ENCODE results near the gene POLR3B. TPM values are rescaled to one million over a fixed set of nuclear protein-coding genes. Genes with fewer than 3 reads are reported as not detected.

POLR3B gene
- total and polyA plus RNA-seq, 10 of the 15 experiments (the other 5 are each of a cell fraction or from before 2014, with no cell fraction given) = 2.3 to 10.5 (median 8.0) TPM

DNA sequence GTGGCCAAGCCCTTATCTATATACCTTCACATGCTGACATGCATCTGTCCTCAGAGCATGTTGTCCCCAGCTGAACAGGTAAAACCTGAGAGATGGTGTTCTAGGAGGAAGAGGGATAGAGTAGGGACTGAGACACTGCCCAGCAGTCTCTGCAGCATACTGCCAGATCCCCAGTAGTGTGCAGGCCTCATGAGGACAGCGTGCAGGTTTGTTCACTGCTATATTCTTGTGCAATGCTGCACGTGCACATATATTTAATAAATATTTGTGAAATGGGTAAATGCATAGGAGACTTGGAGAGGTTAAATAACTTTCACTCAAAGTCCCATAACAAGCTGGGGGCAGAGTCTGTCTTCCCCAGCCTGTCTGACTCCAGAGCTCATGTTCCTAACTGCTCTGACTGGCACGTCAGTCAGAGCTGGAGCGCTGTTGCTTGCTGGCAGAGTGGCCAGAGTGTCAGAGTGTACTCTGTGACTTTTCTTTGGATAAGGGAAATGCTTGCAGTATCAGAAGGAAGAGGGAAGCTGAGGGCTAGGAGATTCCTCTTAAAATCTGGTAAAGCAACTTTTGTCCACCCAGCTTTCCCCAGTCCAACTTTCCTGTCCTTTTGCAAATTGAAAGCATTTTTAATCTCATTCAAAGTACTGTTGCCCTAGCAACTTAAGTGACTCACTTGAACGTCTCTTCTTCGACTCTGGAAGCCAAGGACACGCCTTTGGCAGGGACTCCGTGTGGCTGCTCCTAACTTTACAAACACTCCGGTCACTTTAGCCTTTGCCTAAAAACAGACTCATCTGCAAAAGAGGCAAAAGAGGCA lies 14.9 kb upstream of the POLR3B start (continued):
- TF ChIP-seq ZZZ3 (IDR thresholded peaks at IDR 0.05; ENCODE audit: control insufficient read depth, insufficient read length, low read depth) = no peak

DNA sequence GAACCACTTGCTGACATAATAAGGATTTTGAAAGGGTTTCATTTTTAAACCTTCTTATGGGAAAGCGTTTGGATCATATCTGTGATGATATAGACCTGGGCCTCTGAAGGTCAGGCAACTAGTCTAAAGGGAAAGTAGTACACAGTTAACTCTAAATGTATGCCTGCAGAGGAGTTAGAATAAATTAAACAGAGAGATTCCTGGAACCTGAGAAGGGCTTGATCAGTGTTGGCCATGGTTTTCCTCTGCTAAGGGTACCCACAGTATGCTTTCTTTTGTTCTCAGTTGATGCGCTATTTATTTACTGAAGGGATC lies 14.4 kb upstream of the POLR3B start:
- intact Hi-C loops (cut with micrococcal nuclease; ENCODE audit: unreplicated experiment) = no loop called here
- DNase-seq (ENCODE audit: low read depth, low spot score) (no peak), FAIRE-seq (no peak), ATAC-seq (no peak)
- ChIA-PET POLR2A (no interaction called here), CTCF (interaction anchor here (2.1 to 2.2 kb wide), 2 partner anchors 14 to 116 kb away, joined by 6 to 10 read pairs; partner anchors contain the start of gene POLR3B), RAD21 (ENCODE audit: unreplicated experiment) (no interaction called here), SMC1A (ENCODE audit: uncharacterized antibody, unreplicated experiment) (interaction anchor here (1.4 kb wide), 1 partner anchor 411 kb away, joined by 3 read pairs; no protein-coding TSS in a partner anchor)
- WGBS (ENCODE audit: insufficient coverage, insufficient replicate concordance, low lambda C conversion rate, missing lambda C conversion rate) = 100% methylated on average over 2 of the region's 2 CpGs
- H3K9me3 ChIP-seq (replicated peaks; ENCODE audit: control insufficient read depth, insufficient read depth, low read length) = no peaks in the 10 kb centered on the region
- BruUV-seq (replicated peaks) = no TSS peak
- H3K9ac ChIP-seq (ENCODE audit: control insufficient read depth, insufficient read depth, low read length) = no peak overlapping the region
- no peak overlapping the region for H3K4me2 ChIP-seq (ENCODE audit: control insufficient read depth, insufficient read depth)
- H3K27ac ChIP-seq (ENCODE audit: control insufficient read depth, insufficient read depth) = no peak overlapping the region
- no peaks in the 10 kb centered on the region for H3K36me3 ChIP-seq (ENCODE audit: control insufficient read depth in 2 of 2, insufficient read depth in 2 of 2, low read length in 1 of 2)
- no peaks in the 10 kb centered on the region for H3K79me2 ChIP-seq (ENCODE audit: control insufficient read depth, insufficient read depth, low read length)
- H4K20me1 ChIP-seq (ENCODE audit: control insufficient read depth, insufficient read depth) = no peaks in the 10 kb centered on the region
- no peaks in the 10 kb centered on the region for H3K4me1 ChIP-seq (ENCODE audit: control insufficient read depth, insufficient read depth, low read length)
- no peak overlapping the region for H3K4me3 ChIP-seq
- in situ Hi-C loops (cut with MboI) = no loop called here
- H3K27me3 ChIP-seq (replicated peaks in 1 of 2; ENCODE audit: control insufficient read depth in 2 of 2, insufficient read depth in 2 of 2, low read length in 1 of 2) = no peaks in the 10 kb centered on the region
- H2AFZ ChIP-seq (ENCODE audit: control insufficient read depth, low read depth, low read length) = no peak overlapping the region
- TF ChIP-seq RB1 (IDR thresholded peaks at IDR 0.05; ENCODE audit: borderline replicate concordance) (no peak), CBX5 (IDR thresholded peaks at IDR 0.05; ENCODE audit: low read depth) (no peak), ASH2L (IDR thresholded peaks at IDR 0.05; ENCODE audit: borderline replicate concordance, low read depth) (no peak), POLR2AphosphoS5 (IDR thresholded peaks at IDR 0.05; ENCODE audit: low read length) (no peak), ZNF274 (IDR thresholded peaks at IDR 0.05; ENCODE audit: insufficient read depth, insufficient read length) (no peak), NFYA (IDR thresholded peaks at IDR 0.05; ENCODE audit: borderline replicate concordance, low read depth, low read length) (no peak), NFIC (IDR thresholded peaks at IDR 0.05; ENCODE audit: low read depth, low read length) (no peak), FOS (IDR thresholded peaks at IDR 0.05; ENCODE audit: borderline replicate concordance, extremely low read depth, insufficient read length) (no peak), POLR2AphosphoS2 (IDR thresholded peaks at IDR 0.05; ENCODE audit: low read depth, low read length) (no peak), RFX5 (IDR thresholded peaks at IDR 0.05; ENCODE audit: low read depth, low read length) (no peak), ZZZ3 (IDR thresholded peaks at IDR 0.05; ENCODE audit: control insufficient read depth, insufficient read length, low read depth) (no peak), NFYB (IDR thresholded peaks at IDR 0.05; ENCODE audit: insufficient read depth, low read depth, low read length) (no peak), MYB (IDR thresholded peaks at IDR 0.05; ENCODE audit: borderline replicate concordance, low read depth, low read length) (no peak), SIN3A (IDR thresholded peaks at IDR 0.05; ENCODE audit: low read depth, low read length) (no peak), SMAD1 (IDR thresholded peaks at IDR 0.05; ENCODE audit: low read depth, partially characterized antibody) (no peak), EP300 (IDR thresholded peaks at IDR 0.05; ENCODE audit: borderline replicate concordance in 1 of 2, control insufficient read depth in 1 of 2, low read depth in 2 of 2, low read length in 2 of 2) (no peak)
- TF ChIP-seq, protein P1, sequence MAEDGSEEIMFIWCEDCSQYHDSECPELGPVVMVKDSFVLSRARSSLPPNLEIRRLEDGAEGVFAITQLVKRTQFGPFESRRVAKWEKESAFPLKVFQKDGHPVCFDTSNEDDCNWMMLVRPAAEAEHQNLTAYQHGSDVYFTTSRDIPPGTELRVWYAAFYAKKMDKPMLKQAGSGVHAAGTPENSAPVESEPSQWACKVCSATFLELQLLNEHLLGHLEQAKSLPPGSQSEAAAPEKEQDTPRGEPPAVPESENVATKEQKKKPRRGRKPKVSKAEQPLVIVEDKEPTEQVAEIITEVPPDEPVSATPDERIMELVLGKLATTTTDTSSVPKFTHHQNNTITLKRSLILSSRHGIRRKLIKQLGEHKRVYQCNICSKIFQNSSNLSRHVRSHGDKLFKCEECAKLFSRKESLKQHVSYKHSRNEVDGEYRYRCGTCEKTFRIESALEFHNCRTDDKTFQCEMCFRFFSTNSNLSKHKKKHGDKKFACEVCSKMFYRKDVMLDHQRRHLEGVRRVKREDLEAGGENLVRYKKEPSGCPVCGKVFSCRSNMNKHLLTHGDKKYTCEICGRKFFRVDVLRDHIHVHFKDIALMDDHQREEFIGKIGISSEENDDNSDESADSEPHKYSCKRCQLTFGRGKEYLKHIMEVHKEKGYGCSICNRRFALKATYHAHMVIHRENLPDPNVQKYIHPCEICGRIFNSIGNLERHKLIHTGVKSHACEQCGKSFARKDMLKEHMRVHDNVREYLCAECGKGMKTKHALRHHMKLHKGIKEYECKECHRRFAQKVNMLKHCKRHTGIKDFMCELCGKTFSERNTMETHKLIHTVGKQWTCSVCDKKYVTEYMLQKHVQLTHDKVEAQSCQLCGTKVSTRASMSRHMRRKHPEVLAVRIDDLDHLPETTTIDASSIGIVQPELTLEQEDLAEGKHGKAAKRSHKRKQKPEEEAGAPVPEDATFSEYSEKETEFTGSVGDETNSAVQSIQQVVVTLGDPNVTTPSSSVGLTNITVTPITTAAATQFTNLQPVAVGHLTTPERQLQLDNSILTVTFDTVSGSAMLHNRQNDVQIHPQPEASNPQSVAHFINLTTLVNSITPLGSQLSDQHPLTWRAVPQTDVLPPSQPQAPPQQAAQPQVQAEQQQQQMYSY (CRISPR knock-in tag; IDR thresholded peaks at IDR 0.05) = no peak

Measured in GM12878 (cell line).